HG03571 (cell line): ENCODE data around the gene EXOSC6.
"Not testable (repeated sequence)": the region's sequence is repeated elsewhere in the genome, so short reads cannot be mapped to it uniquely, and the experiment has no call there.

Experiments used
- ATAC-seq: cut with Tn5 transposase; IDR thresholded peaks from one replicate; pipeline ENCODE4 v1.9.1; 2021; ENCODE audit not compliant: unreplicated experiment

The EXOSC6 gene

DNA sequence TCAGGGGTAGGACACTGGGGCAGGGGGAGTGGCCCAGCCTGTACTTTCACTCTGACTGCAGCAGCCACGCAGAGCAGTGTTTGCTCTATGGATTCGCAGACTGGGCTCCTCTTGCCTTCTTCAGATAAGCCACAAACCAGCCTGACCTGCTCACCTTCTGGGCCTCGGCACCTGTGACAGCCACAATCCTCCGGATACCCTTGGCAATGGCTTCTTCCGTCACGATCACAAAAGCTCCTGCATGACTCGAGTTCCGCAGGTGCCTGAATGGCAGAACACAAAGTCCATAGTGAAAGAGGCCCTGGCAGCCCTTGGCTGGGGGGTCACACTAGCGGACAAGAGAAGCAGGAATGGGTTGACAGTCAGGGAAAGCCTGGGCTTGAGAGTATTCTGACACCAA, 3.8 kb upstream of the EXOSC6 start:
- no peak for ATAC-seq

DNA sequence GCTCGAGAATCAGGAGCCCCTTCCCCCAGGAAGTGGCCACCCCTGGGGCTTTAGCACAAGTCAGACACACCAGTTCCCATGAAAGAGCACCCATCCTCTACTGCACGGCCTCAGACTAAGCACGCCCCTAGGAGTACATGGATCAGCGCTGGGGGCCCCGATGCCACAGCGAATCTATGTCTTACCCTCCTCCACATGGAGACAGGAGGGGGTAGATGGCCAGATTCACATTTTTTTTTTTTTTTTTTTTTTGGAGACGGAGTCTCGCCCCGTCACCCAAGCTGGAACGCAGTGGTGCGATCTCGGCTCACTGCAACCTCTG, 3.2 kb upstream of the EXOSC6 start:
- ATAC-seq, result no peak

DNA sequence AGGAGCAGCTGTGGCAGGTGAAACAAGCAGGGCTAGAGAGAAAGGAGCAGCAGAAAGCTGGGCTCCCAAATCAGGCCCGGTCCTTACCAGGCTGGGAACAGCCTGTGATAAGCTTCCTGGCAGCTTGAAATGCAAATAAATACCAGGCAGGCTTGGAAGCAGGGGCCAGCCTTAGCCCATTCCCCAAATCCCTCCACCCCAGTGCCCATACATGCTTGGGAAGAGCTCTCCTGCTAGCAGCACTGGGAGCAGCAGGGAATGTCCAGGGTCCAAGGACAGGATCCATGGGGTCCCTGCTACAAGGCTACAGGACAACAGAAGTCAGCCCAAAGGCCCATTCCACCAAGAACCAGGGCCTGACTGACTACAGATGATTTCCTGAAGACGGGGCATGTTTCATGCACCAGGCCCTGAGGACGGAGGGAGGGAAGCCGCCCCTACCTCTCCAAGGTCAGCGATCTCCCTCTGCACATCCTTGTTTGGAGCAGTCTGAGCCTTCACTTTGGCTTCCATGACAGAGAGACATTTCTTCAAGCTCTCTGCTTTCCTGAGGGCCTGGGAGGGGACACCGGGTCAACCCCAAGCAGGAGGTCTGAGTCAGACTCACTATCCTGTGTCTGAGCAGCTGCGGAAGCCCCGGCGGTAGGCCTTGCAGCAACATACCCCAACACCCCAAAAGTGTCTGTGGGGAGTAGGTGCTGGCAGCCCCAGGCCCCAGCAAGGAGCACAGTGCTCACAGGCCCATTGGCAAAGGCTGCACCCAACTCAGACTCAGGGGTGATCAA, 2.6 kb upstream of the EXOSC6 start:
- ATAC-seq, result no peak

DNA sequence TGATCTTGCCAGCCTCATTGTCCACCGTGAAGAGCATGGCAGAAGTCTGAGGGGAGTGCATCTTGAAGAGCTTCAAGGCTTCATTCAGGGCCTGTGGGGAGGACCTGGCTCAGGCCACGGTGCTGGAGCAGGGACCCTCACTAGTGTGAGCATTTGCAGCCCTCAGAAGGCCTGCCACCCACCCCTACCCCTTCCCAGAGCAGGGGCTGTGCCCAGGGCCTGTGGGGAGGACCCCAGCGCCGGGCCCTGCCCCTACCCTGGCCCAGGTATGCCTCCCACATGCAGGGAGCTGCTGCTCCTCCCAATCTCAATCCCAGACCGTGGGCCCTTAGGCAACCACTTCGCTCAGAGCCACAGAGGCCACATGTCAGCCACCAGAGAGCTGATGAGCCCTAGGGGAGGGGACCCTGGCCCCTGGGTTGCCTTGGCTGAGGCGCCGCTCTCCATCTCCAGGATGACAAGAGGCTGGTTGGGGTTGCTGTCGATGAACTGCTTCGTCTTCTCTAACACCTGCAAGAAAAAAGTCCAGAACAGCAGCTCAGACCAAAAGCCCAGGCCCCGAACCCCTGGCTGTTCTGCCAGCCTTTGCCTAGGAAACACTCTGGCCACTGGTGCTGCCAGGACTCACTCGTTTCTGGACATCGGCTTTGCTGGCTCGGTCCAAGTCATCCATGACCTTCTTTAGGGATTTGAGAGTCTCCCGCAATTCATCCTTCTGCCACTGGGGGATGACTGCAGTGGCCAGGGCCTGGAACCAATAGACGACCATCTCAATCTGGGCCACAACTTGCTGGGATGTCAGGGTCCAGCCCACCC, 1.8 kb upstream of the EXOSC6 start:
- no peak for ATAC-seq

DNA sequence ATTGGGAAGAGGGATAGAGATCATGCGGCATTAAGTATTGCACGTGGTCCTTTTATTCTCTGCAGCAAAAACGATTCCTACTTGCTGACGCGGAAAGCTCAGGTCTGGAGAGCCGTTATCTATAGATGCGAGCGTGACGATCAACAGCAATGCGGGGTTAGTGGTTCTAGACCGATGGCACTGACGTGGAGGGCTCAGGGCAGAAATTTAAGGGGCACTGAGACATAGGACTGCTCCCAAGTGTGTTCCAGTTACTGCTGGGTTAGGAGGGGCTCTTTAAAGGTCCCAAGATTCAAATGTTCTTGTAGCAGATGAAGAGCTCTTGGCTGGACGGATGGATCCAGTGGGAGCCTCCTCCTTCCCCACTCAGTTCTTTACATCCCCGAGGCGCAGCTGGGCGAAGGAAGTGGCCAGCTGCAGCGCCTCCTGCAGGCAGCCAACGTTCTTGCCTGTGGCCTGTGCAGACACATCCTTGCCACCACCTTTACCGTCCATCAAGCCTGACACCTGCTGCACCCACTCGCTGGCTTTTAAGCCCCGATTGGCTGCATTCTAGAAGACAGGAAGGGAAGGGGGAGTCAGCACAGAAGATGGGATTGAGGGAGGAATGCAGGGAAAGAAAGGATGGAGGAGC, 732 bp upstream of the EXOSC6 start:
- no peak for ATAC-seq

DNA sequence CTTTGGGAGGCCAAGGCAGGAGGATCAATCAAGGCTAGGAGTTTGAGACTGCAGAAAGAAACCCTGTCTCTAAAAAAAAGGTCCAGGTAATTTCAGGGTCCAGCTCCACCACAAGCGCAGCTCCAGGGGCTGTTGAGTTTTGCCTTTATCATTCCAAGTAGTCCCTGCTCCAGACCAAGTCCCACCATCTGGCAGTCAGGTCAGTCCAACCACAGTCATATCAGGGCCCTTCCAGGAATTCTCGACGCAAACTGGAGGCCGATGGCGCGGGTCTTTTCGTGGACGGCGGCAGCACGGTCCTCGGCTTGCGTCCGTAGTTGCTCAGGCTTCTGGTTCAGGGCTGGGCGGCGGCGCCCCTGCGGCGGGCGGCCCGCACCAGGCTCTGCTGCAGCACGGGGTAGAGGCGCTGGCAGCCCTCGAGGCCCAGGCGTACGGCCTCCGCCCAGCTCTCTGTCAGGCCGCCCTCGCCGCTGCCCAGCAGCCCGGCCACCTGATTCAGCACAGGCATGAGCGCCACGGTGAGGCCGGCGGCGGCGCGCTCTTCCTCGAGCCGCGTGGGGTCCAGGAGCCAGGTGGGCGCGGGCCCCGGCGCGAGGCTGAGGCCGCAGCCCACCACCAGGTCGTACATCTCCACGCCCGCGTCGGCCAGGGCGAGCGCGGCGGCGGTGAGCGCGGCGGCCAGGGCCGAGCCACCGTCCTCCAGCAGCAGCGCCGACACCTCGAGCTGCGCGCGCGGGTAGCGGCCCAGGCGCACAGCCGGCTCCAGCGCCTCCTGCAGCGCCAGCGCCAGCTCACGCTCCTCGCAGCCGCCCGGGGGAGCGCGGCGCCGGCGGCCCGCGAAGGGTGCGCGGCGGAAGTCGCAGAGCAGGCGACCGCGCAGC, 752 bp downstream of the EXOSC6 start:
- peak; percentile 45 for ATAC-seq

DNA sequence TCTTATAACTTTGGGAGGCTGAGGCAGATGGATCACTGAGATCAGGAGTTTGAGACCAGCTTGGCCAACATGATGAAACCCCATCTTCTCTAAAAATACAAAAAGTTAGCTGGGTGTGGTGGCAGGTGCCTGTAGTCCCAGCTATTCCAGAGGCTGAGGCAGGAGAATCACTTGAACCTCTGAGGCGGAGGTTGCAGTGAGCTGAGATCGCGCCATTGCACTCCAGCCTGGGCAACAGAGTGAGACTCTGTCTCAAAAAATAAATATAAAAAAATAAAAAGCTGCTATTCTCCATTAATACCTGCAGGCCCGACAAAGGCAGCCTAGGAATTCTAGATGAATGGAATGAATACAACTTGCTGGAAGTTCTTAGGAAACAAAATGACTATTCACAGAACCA, 2.0 kb downstream of the EXOSC6 start:
- not testable (repeated sequence) for ATAC-seq

DNA sequence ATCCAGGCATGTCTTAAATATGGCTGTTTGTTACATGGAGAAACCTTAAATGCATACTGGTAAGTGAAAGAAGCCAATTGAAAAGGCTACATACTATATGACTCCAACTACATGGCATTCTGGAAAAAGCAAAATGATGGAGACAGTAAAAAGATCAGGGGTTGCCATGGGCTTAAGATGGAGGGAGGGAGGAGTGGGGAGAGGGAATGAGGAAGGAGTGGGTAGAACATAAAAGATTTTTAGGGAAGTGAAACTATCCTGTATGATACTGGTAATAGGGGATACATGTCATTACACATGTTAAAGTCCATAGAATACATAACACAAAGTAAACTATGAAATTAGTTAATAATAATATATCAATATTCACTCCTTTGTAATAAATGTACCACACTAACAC, 13.0 kb downstream of the EXOSC6 start:
- not testable (repeated sequence) for ATAC-seq

DNA sequence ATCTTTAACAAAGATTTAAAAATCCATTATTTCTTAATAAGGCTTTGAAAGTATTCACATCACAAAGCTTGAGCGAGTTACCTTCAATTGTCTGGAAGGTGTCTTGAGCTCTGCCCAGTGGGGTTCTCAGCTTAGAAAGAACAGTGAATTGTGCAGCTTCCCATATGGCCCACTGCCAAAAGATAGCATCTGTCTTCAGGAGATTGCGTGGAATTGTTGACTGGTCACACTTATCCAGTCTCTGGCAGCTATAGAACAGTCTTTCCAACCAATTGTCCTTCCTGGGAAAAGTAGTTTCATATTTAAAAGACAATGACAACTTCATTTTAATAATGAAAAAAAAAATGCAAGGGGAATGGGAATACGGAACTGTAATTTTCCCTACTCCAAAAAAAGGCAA, 19.9 kb downstream of the EXOSC6 start:
- ATAC-seq, result not testable (repeated sequence)

DNA sequence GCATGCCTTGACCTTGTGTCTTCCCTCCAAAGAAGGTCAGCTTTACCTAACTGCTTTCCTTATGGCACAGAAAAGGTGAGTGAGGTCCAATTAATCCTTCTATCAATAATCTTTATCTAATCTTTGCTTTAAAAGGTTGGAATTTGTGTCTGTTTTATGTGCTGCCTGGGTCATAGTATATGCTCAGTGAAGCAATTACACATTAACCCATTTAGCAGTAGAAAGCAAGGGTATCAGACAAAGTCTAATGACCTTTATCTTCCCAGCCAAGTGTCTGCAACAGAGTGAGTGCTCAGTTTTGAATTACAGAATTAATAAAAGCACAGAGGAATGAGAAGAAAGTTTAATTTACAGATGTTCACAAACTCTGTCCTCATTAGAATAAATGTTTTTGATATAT, 25.7 kb downstream of the EXOSC6 start:
- ATAC-seq, result not testable (repeated sequence)

DNA sequence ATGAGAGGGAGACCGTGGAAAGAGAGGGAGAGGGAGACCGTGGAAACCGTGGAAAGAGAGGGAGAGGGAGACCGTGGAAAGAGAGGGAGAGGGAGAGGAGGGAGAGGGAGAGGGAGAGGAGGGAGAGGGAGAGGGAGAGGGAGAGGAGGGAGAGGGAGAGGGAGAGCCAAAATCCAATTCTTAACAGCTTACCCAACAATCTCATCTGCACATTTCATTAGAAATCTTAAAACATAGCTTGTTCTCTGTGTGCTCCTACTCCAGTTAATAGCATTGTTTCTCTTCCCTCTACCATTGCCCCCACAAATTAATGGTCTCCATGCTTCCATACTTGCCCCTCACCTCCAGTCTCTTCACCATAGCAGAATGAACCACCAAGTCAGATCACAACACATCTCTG, 26.3 kb downstream of the EXOSC6 start:
- not testable (repeated sequence) for ATAC-seq

DNA sequence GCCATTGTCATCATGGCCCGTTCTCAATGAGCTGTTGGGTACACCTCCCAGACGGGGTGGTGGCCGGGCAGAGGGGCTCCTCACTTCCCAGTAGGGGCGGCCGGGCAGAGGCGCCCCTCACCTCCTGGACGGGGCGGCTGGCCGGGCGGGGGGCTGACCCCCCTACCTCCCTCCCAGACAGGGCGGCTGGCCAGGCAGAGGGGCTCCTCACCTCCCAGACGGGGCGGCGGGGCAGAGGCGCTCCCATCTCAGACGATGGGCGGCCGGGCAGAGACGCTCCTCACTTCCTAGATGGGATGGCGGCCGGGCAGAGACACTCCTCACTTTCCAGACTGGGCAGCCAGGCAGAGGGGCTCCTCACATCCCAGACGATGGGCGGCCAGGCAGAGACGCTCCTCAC, 27.1 kb downstream of the EXOSC6 start:
- not testable (repeated sequence) for ATAC-seq

DNA sequence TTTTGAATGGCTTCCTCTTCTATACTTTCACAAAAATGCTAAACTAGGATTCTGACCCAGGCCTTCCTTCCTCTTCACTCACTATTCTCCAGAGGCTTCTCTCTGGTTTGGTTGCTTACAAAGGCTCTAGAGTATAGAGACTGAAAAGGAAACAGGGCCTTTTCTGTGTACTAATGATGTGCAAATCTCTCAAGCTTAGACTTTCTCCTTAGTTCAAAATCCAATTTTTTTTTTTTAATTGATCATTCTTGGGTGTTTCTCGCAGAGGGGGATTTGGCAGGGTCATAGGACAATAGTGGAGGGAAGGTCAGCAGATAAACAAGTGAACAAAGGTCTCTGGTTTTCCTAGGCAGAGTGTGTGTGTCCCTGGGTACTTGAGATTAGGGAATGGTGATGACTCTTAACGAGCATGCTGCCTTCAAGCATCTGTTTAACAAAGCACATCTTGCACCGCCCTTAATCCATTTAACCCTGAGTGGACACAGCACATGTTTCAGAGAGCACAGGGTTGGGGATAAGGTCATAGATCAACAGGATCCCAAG, 27.7 kb downstream of the EXOSC6 start:
- ATAC-seq, result not testable (repeated sequence)

DNA sequence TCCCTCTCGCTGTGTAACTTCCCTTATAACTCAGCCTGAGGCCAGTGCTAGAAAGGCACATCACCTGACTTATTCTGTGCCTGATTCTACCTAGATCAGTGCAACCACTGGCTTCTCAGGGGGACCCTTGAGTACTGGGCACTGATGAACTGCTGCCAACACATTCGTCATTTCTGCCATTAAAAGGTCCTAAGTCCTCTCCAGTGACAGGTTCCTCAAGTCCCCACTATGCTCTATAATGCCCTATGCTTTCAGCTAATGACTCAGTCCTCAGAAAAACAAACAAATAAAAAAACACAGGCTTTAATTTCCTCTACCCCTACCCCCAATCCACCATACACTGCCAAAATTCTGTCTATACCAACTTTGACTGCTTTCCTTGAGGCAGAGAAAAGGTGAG, 28.5 kb downstream of the EXOSC6 start:
- ATAC-seq, result not testable (repeated sequence)

DNA sequence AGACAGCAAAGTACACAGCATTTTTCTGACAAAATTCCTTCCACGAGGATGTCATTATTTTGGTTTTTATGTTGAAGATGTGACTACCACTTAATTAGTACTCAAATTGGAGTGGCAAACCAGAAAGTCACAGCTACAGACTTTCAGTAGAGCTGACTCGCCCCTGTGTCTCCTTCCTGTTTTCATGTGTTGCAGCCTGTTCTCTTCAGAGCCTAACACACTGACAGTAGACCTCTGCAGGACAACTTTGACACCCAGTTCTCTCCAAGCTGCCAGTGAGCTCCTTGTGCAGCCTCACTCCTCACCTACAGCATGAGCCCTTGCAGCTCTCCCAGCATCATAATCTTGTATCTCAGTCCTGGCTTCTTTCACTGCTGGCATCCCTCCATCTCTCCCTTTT, 29.2 kb downstream of the EXOSC6 start:
- not testable (repeated sequence) for ATAC-seq

DNA sequence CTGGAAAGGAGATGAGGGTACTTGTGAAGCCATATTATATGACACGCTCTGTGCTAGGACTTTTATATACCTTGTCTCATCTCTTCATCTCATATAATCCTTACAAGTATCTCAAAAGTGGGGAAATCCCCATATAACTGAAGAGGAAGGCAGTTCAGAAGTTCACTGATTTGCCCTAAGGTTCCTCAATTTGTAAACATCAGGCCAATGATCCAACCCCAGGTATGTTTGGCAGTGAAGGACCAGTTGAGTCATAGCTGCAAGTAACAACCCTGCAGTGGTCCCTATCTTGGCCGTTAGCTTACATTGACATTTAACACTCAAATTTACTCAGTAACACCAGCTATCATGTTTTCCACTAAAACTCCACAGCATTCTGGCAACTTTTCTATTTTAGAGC, 33.2 kb downstream of the EXOSC6 start:
- ATAC-seq, result not testable (repeated sequence)

DNA sequence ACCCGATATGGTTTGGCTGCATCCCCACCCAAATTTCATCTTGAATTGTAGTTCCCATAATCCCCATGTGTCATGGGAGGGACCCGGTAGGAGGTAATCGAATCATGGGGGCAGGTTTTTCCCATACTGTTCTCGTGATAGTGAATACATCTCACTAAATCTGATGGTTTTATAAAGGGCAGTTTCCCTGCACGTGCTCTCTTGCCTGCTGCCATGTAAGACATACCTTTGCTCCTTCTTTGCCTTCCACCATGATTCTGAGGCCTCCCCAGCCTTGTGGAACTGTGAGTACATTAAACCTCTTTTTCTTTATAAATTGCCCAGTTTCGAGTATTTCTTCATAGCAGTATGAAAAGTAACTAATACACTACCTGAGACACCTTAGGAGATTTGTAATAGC, 45.4 kb downstream of the EXOSC6 start:
- not testable (repeated sequence) for ATAC-seq

DNA sequence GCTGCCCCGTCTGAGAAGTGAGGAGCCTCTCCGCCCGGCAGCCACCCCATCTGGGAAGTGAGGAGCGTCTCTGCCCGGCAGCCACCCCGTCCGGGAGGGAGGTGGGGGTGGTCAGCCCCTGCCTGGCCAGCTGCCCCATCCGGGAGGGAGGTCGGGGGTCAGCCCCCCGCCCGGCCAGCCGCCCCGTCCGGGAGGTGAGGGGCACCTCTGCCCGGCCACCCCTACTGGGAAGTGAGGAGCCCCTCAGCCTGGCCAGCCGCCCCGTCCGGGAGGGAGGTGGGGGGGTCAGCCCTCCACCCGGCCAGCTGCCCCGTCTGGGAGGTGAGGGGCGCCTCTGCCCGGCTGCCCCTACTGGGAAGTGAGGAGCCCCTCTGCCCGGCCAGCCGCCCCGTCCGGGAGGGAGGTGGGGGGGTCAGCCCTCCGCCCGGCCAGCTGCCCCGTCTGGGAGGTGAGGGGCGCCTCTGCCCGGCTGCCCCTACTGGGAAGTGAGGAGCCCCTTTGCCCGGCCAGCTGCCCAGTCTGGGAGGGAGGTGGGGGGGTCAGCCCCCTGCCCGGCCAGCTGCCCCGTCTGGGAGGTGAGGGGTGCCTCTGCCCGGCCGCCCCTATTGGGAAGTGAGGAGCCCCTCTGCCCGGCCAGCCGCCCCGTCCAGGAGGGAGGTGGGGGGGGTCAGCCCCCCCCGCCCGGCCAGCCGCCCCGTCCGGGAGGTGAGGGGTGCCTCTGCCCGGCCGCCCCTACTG, 46.9 kb downstream of the EXOSC6 start:
- ATAC-seq, result not testable (repeated sequence)

DNA sequence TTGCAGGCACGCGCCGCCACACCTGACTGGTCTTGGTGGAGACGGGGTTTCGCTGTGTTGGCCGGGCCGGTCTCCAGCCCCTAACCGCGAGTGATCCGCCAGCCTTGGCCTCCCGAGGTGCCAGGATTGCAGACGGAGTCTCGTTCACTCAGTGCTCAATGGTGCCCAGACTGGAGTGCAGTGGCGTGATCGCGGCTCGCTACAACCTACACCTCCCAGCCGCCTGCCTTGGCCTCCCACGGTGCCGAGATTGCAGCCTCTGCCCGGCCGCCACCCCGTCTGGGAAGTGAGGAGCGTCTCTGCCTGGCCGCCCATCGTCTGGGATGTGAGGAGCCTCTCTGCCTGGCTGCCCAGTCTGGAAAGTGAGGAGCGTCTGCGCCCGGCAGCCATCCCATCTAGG, 47.7 kb downstream of the EXOSC6 start:
- ATAC-seq, result not testable (repeated sequence)

DNA sequence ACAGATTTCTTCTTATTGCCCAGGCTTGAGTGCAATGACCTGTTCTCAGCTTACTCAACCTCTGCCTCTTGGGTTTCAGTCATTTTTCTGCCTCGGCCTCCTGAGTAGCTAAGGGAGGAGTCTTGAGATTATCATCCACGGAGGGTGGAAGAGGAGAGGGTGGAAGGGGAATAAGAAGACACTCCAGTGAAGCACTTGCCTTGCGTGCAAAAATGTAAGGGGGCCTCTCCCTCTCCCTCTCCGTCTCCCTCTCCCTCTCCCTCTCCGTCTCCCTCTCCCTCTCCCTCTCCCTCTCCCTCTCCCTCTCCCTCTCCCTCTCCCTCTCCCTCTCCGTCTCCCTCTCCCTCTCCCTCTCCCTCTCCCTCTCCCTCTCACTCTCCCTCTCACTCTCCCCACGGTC, 48.2 kb downstream of the EXOSC6 start:
- not testable (repeated sequence) for ATAC-seq
